Measurements from ENCODE around the gene BRWD1. TPM values are rescaled to one million over a fixed set of nuclear protein-coding genes. Genes with fewer than 3 reads are reported as not detected.
A peak's percentile ranks its signal among the peaks of the same experiment; 100 is the strongest.

The BRWD1 gene
- total RNA-seq, 1 experiment from 2014 or later: 37.1 TPM

- H3K4me1 Mint-ChIP-seq (ENCODE audit: low read depth, unreplicated experiment): peaks cover 8% of the 10 kb centered on the region
- ChIA-PET CTCF (no interaction called here), POLR2A (interaction anchor here (1.0 kb wide), 1 partner anchor 30 kb away, joined by 3 read pairs; the partner anchor contains the start of gene PSMG1)
- peak; percentile 58 to 63 for TF ChIP-seq CTCF (IDR thresholded peaks at IDR 0.05; ENCODE audit: insufficient read depth in 1 of 2, low read depth in 1 of 2, low read length in 1 of 2, severe bottlenecking in 1 of 2, unreplicated experiment in 1 of 2)
- H3K36me3 Mint-ChIP-seq (ENCODE audit: insufficient read depth, unreplicated experiment): no peaks in the 10 kb centered on the region
- Histone ChIP-seq H3K27me3 (replicated peaks; ENCODE audit: control insufficient read depth, insufficient read depth, low read length) (no peaks in the 10 kb centered on the region), H3K36me3 (ENCODE audit: control insufficient read depth, insufficient read depth, low read length) (no peaks in the 10 kb centered on the region), H3K4me1 (peaks cover 8% of the 10 kb centered on the region), H3K4me3 (ENCODE audit: low read depth, low read length) (no peak overlapping the region), H3K9me3 (no peaks in the 10 kb centered on the region)
- no peaks in the 10 kb centered on the region for H3K27me3 Mint-ChIP-seq (ENCODE audit: insufficient read depth, unreplicated experiment)
- intact Hi-C loops (cut with micrococcal nuclease; ENCODE audit: unreplicated experiment): no loop called here
- BruUV-seq (replicated peaks): no TSS peak
- H3K4me3 Mint-ChIP-seq (ENCODE audit: unreplicated experiment): no peak overlapping the region
- peak in 1 of 2 experiments; percentile 32 for DNase-seq
- H3K9me3 Mint-ChIP-seq (ENCODE audit: unreplicated experiment): peaks cover 8% of the 10 kb centered on the region
- no peak overlapping the region for H3K27ac Mint-ChIP-seq (ENCODE audit: unreplicated experiment)
These were observed 160.1 kb downstream of the BRWD1 start for GRCh38 chr21:39153373-39153772.

GRCh38 chr21:39152271-39152670 lies 161.2 kb downstream of the BRWD1 start:
- POLR2A ChIA-PET: no interaction called here
- Histone ChIP-seq H3K9me3 (no peaks in the 10 kb centered on the region), H3K36me3 (ENCODE audit: control insufficient read depth, insufficient read depth, low read length) (no peaks in the 10 kb centered on the region), H3K27me3 (replicated peaks; ENCODE audit: control insufficient read depth, insufficient read depth, low read length) (no peaks in the 10 kb centered on the region), H3K4me1 (peaks cover 8% of the 10 kb centered on the region), H3K4me3 (ENCODE audit: low read depth, low read length) (no peak overlapping the region)
- intact Hi-C loops (cut with micrococcal nuclease; ENCODE audit: unreplicated experiment): no loop called here
- BruUV-seq (replicated peaks): no TSS peak
- CTCF ChIA-PET: no interaction called here
- no peak for DNase-seq
- peaks cover 8% of the 10 kb centered on the region for H3K9me3 Mint-ChIP-seq (ENCODE audit: unreplicated experiment)
- H3K4me3 Mint-ChIP-seq (ENCODE audit: unreplicated experiment): no peak overlapping the region
- H3K4me1 Mint-ChIP-seq (ENCODE audit: low read depth, unreplicated experiment): peaks cover 8% of the 10 kb centered on the region
- H3K27me3 Mint-ChIP-seq (ENCODE audit: insufficient read depth, unreplicated experiment): no peaks in the 10 kb centered on the region
- TF ChIP-seq CTCF (IDR thresholded peaks at IDR 0.05; ENCODE audit: insufficient read depth in 1 of 2, low read depth in 1 of 2, low read length in 1 of 2, severe bottlenecking in 1 of 2, unreplicated experiment in 1 of 2): no peak
- no peaks in the 10 kb centered on the region for H3K36me3 Mint-ChIP-seq (ENCODE audit: insufficient read depth, unreplicated experiment)
- H3K27ac Mint-ChIP-seq (ENCODE audit: unreplicated experiment): no peak overlapping the region

- no peak for DNase-seq
- Histone ChIP-seq H3K4me1 (peaks cover 8% of the 10 kb centered on the region), H3K27me3 (replicated peaks; ENCODE audit: control insufficient read depth, insufficient read depth, low read length) (no peaks in the 10 kb centered on the region), H3K4me3 (ENCODE audit: low read depth, low read length) (no peak overlapping the region), H3K9me3 (no peaks in the 10 kb centered on the region), H3K36me3 (ENCODE audit: control insufficient read depth, insufficient read depth, low read length) (no peaks in the 10 kb centered on the region)
- Mint-ChIP-seq H3K4me3 (ENCODE audit: unreplicated experiment) (no peak overlapping the region), H3K4me1 (ENCODE audit: low read depth, unreplicated experiment) (peaks cover 8% of the 10 kb centered on the region), H3K27ac (ENCODE audit: unreplicated experiment) (no peak overlapping the region), H3K27me3 (ENCODE audit: insufficient read depth, unreplicated experiment) (no peaks in the 10 kb centered on the region), H3K36me3 (ENCODE audit: insufficient read depth, unreplicated experiment) (no peaks in the 10 kb centered on the region), H3K9me3 (ENCODE audit: unreplicated experiment) (peaks cover 8% of the 10 kb centered on the region)
- ChIA-PET CTCF (no interaction called here), POLR2A (no interaction called here)
- no TSS peak for BruUV-seq (replicated peaks)
- intact Hi-C loops (cut with micrococcal nuclease; ENCODE audit: unreplicated experiment): no loop called here
- TF ChIP-seq CTCF (IDR thresholded peaks at IDR 0.05; ENCODE audit: insufficient read depth in 1 of 2, low read depth in 1 of 2, low read length in 1 of 2, severe bottlenecking in 1 of 2, unreplicated experiment in 1 of 2): no peak
These were observed 162.6 kb downstream of the BRWD1 start for GRCh38 chr21:39150877-39151276.

Measured in Caco-2 (cell line).